Measurements from ENCODE around the gene ANKS1B.

The ANKS1B gene

DNA sequence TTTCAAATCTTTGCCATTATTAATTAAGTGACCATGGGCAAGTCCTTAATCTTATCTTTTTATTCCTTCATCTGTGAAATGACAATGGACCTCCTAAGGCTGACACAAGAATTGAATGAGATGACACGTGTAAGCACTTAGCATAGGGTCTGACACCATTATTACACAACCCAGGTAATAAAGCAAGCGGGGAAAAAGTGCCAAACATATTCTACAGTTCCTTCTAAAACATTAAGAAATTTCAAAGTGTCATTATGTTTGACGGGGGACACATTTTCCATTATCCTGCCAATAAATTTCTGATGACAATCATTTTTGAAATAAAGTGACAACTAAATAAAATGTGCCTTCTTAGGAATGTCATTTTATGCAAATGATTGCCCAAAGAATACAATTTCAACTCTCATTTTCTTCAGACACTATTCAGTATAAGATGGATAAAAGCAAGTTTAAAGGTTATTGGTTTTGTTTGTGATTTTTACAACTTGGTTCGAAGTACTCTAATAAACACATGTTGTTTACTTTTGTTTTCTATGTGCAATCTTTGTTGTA is 3.0 kb downstream of the ANKS1B start:
- Histone ChIP-seq H3K9ac (no peak overlapping the region), H3K27ac (no peak overlapping the region), H2AFZ (no peak overlapping the region), H3K36me3 (ENCODE audit: control insufficient read depth, insufficient read depth, low read length) (no peaks in the 10 kb centered on the region), H3K79me2 (no peaks in the 10 kb centered on the region), H3K4me2 (ENCODE audit: low read length) (no peak overlapping the region), H3K4me1 (peaks cover 9% of the 10 kb centered on the region), H3K27me3 (ENCODE audit: control insufficient read depth, insufficient read depth, low read length) (no peaks in the 10 kb centered on the region), H3K9me3 (ENCODE audit: control insufficient read depth, low read length) (no peaks in the 10 kb centered on the region), H3K4me3 (ENCODE audit: low read depth, low read length) (no peak overlapping the region)
- TF ChIP-seq, protein P1, sequence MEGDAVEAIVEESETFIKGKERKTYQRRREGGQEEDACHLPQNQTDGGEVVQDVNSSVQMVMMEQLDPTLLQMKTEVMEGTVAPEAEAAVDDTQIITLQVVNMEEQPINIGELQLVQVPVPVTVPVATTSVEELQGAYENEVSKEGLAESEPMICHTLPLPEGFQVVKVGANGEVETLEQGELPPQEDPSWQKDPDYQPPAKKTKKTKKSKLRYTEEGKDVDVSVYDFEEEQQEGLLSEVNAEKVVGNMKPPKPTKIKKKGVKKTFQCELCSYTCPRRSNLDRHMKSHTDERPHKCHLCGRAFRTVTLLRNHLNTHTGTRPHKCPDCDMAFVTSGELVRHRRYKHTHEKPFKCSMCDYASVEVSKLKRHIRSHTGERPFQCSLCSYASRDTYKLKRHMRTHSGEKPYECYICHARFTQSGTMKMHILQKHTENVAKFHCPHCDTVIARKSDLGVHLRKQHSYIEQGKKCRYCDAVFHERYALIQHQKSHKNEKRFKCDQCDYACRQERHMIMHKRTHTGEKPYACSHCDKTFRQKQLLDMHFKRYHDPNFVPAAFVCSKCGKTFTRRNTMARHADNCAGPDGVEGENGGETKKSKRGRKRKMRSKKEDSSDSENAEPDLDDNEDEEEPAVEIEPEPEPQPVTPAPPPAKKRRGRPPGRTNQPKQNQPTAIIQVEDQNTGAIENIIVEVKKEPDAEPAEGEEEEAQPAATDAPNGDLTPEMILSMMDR (IDR thresholded peaks at IDR 0.05) = no peak

DNA sequence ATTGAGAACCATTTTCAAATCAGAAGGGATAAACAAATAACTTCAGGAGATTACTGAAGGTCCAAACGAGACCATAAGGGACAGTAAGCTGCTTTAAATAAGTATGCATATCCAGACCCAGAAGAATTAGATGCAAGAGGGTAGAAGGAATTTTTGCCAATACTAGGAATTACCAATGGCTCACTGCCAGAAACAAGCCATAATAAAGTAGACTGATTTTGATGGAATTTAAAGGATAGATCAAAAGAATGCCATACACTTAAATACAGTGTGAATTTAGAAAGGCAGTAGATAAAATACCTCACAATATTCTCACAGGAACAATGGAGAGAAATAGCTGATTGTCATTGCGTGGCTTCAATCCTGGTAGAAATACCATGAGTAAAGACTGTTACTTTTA is 5.3 kb downstream of the ANKS1B start:
- H3K4me1 ChIP-seq = no peaks in the 10 kb centered on the region
- no peak overlapping the region for H3K9ac ChIP-seq
- no peak overlapping the region for H3K4me2 ChIP-seq (ENCODE audit: low read length)
- no peaks in the 10 kb centered on the region for H3K27me3 ChIP-seq (ENCODE audit: control insufficient read depth, insufficient read depth, low read length)
- H3K27ac ChIP-seq = no peak overlapping the region
- TF ChIP-seq, protein P1 (IDR thresholded peaks at IDR 0.05) = no peak
- no peak overlapping the region for H2AFZ ChIP-seq
- no peaks in the 10 kb centered on the region for H3K9me3 ChIP-seq (ENCODE audit: control insufficient read depth, low read length)
- no peaks in the 10 kb centered on the region for H3K79me2 ChIP-seq
- no peak overlapping the region for H3K4me3 ChIP-seq (ENCODE audit: low read depth, low read length)
- H3K36me3 ChIP-seq (ENCODE audit: control insufficient read depth, insufficient read depth, low read length) = no peaks in the 10 kb centered on the region

DNA sequence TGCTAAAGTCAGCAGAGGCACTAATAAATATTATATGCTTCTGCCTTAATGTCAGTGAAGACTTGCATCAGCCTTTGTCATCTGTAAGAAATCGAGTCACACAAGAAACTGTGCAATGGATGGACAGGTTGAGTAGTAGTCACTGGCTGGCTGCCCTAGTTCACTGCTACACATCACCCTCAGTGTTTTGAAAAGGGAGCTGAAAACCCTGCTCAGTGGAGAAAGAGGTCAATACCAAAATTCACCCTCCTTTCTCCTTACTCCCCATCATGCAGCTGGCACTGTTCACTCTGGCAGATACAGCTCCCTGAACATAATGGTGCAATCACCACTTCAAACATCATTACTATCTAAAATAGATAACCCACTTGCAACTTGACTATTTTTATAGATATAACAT is 6.6 kb downstream of the ANKS1B start:
- no peak overlapping the region for H3K27ac ChIP-seq
- no peaks in the 10 kb centered on the region for H3K36me3 ChIP-seq (ENCODE audit: control insufficient read depth, insufficient read depth, low read length)
- TF ChIP-seq, protein P1 (IDR thresholded peaks at IDR 0.05) = no peak
- H3K4me2 ChIP-seq (ENCODE audit: low read length) = no peak overlapping the region
- H3K79me2 ChIP-seq = no peaks in the 10 kb centered on the region
- no peaks in the 10 kb centered on the region for H3K9me3 ChIP-seq (ENCODE audit: control insufficient read depth, low read length)
- H3K9ac ChIP-seq = no peak overlapping the region
- no peaks in the 10 kb centered on the region for H3K27me3 ChIP-seq (ENCODE audit: control insufficient read depth, insufficient read depth, low read length)
- H3K4me3 ChIP-seq (ENCODE audit: low read depth, low read length) = no peak overlapping the region
- H3K4me1 ChIP-seq = no peaks in the 10 kb centered on the region
- H2AFZ ChIP-seq = no peak overlapping the region

DNA sequence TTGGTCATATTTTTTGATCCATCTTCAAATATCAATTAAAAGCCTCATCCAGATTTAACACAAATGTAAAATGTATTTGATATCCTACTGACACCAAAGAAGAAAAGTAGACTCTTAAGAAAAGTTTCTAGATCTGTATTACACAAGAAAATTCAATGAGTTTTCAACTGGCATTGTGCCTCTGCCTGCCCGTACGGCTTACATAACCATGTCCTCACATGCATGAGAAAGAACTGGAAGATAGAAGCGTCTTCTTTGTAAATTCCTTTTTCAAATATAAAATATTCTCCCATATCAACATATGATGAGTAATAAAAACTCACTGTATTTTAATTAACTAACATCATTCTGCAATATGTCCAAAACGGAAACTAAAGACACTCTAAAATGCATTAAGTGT is 7.2 kb downstream of the ANKS1B start:
- H3K4me2 ChIP-seq (ENCODE audit: low read length) = no peak overlapping the region
- no peaks in the 10 kb centered on the region for H3K79me2 ChIP-seq
- H3K9me3 ChIP-seq (ENCODE audit: control insufficient read depth, low read length) = no peaks in the 10 kb centered on the region
- H3K4me1 ChIP-seq = no peaks in the 10 kb centered on the region
- TF ChIP-seq, protein P1 (IDR thresholded peaks at IDR 0.05) = no peak
- no peak overlapping the region for H2AFZ ChIP-seq
- H3K9ac ChIP-seq = no peak overlapping the region
- no peaks in the 10 kb centered on the region for H3K27me3 ChIP-seq (ENCODE audit: control insufficient read depth, insufficient read depth, low read length)
- H3K4me3 ChIP-seq (ENCODE audit: low read depth, low read length) = no peak overlapping the region
- no peaks in the 10 kb centered on the region for H3K36me3 ChIP-seq (ENCODE audit: control insufficient read depth, insufficient read depth, low read length)
- no peak overlapping the region for H3K27ac ChIP-seq

DNA sequence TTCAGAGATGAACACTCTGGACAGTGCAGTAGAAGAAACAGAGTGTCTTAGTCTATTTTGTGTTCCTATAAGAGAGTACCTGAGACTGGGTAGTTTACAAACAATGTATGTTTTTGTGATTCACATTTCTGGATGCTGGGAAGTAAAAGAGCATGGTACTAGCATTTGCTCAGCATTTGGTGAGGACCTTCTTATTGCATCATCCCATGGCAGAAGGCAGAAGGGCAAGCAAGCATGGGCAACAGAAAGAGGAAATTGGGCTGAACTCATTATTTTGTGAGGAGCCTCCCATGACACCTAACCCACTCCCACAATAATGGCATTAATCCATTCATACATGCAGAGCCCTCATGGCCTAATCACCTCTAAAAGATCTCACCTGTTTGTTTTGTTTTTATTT is 8.0 kb downstream of the ANKS1B start:
- H3K36me3 ChIP-seq (ENCODE audit: control insufficient read depth, insufficient read depth, low read length) = no peaks in the 10 kb centered on the region
- no peak overlapping the region for H2AFZ ChIP-seq
- H3K9me3 ChIP-seq (ENCODE audit: control insufficient read depth, low read length) = no peaks in the 10 kb centered on the region
- H3K27me3 ChIP-seq (ENCODE audit: control insufficient read depth, insufficient read depth, low read length) = no peaks in the 10 kb centered on the region
- no peak overlapping the region for H3K9ac ChIP-seq
- no peak overlapping the region for H3K4me2 ChIP-seq (ENCODE audit: low read length)
- no peaks in the 10 kb centered on the region for H3K4me1 ChIP-seq
- H3K4me3 ChIP-seq (ENCODE audit: low read depth, low read length) = no peak overlapping the region
- TF ChIP-seq, protein P1 (IDR thresholded peaks at IDR 0.05) = no peak
- no peak overlapping the region for H3K27ac ChIP-seq
- H3K79me2 ChIP-seq = no peaks in the 10 kb centered on the region

Data from parathyroid adenoma (tissue), 2 donors.